ENCODE results near the gene STXBP1. TPM values are rescaled to one million over a fixed set of nuclear protein-coding genes. Genes with fewer than 3 reads are reported as not detected.

Gene STXBP1
- total RNA-seq, 1 donor from 2014 or later = 48.8 TPM

- Mint-ChIP-seq H3K9me3 (no peaks in the 10 kb centered on the region), H3K4me3 (no peak overlapping the region), H3K36me3 (no peaks in the 10 kb centered on the region), H3K27me3 (no peaks in the 10 kb centered on the region), H3K27ac (no peak overlapping the region), H3K4me1 (ENCODE audit: unreplicated experiment) (peaks cover 10% of the 10 kb centered on the region)
- TF ChIP-seq CTCF (conservative IDR thresholded peaks at IDR 0.05) = no peak
- DNase-seq (ENCODE audit: extremely low spot score, unreplicated experiment) = no peak
Measured at GRCh38 chr9:127647451-127647850, 35.4 kb downstream of the STXBP1 start.

- no peak for DNase-seq (ENCODE audit: extremely low spot score, unreplicated experiment)
- Mint-ChIP-seq H3K27me3 (no peaks in the 10 kb centered on the region), H3K4me3 (no peak overlapping the region), H3K27ac (no peak overlapping the region), H3K4me1 (ENCODE audit: unreplicated experiment) (peaks cover 5% of the 10 kb centered on the region), H3K36me3 (peaks cover 10% of the 10 kb centered on the region), H3K9me3 (no peaks in the 10 kb centered on the region)
- TF ChIP-seq CTCF (conservative IDR thresholded peaks at IDR 0.05) = no peak
Measured at GRCh38 chr9:127650518-127650917, 38.4 kb downstream of the STXBP1 start.

- DNase-seq (ENCODE audit: extremely low spot score, unreplicated experiment) = no peak
- Mint-ChIP-seq H3K4me1 (ENCODE audit: unreplicated experiment) (peaks cover 5% of the 10 kb centered on the region), H3K27me3 (no peaks in the 10 kb centered on the region), H3K36me3 (peaks cover 10% of the 10 kb centered on the region), H3K9me3 (no peaks in the 10 kb centered on the region), H3K27ac (no peak overlapping the region), H3K4me3 (no peak overlapping the region)
- TF ChIP-seq CTCF (conservative IDR thresholded peaks at IDR 0.05) = no peak
Measured at GRCh38 chr9:127651697-127652610, 39.9 kb downstream of the STXBP1 start.

GRCh38 chr9:127652733-127653132 is 40.7 kb downstream of the STXBP1 start:
- Mint-ChIP-seq H3K27ac (no peak overlapping the region), H3K9me3 (no peaks in the 10 kb centered on the region), H3K36me3 (peaks cover 10% of the 10 kb centered on the region), H3K4me3 (no peak overlapping the region), H3K27me3 (no peaks in the 10 kb centered on the region), H3K4me1 (ENCODE audit: unreplicated experiment) (peaks cover 5% of the 10 kb centered on the region)
- no peak for TF ChIP-seq CTCF (conservative IDR thresholded peaks at IDR 0.05)
- no peak for DNase-seq (ENCODE audit: extremely low spot score, unreplicated experiment)

GRCh38 chr9:127654619-127655018 is 42.5 kb downstream of the STXBP1 start:
- Mint-ChIP-seq H3K9me3 (no peaks in the 10 kb centered on the region), H3K27ac (no peak overlapping the region), H3K4me3 (no peak overlapping the region), H3K27me3 (no peaks in the 10 kb centered on the region), H3K4me1 (ENCODE audit: unreplicated experiment) (peaks cover 5% of the 10 kb centered on the region), H3K36me3 (peaks cover 13% of the 10 kb centered on the region)
- DNase-seq (ENCODE audit: extremely low spot score, unreplicated experiment) = no peak
- no peak for TF ChIP-seq CTCF (conservative IDR thresholded peaks at IDR 0.05)
